ENCODE results near the gene FGFR3. TPM values are rescaled to one million over a fixed set of nuclear protein-coding genes. Genes with fewer than 3 reads are reported as not detected.

Gene FGFR3
- total and polyA plus RNA-seq, 9 of the 15 experiments (the other 6 are each of a cell fraction or from before 2014, with no cell fraction given), result 1.2 to 60.4 (median 12.7) TPM

DNA sequence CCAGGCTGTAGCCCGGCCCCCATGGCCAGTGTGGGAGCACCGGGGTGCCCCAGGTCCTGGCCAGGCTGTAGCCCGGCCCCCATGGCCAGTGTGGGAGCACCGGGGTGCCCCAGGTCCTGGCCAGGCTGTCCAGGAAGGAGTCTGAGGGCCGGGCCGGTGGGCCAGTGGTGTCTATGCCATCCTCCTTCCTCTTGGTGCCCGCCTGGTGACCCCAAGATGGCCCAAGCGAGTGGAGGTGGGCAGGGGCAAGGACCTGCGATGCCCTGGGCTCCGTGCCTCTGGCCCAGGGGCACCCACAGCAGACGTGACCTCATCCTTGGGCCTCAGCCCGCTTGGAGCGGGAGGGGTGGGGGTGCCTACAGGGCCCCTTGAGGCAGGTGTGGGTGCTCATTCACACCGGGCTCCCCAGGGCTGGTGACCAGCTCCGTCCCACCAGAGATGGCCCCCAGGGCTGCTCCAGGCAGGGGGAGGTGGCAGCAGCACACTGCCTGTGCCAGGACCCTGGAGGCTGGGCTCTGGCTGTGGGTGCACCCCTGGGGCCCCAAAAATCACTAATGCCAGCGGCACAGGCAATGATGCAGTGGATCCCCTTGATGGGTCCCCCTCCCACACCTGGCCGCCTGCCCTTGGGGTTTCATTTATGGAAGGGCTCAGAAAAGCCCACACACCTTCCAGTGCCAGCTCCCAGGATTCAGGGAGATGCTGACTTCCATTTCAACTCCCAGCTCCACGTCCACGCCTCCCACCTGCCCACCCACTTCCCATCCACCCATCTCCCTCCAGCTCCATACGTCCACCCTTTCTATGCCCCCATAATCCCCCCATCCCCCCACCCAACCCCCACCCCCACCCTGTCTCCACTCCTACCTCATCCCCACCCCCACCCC is 36.0 kb upstream of the FGFR3 start:
- intact Hi-C loops (cut with micrococcal nuclease) (no loop called here), in situ Hi-C loops (cut with MboI) (no loop called here)
- no TSS peak for BruUV-seq (replicated peaks)
- no peak overlapping the region for H3K4me3 ChIP-seq
- H3K79me2 ChIP-seq (ENCODE audit: control insufficient read depth, insufficient read depth, low read length), result no peaks in the 10 kb centered on the region
- no peak overlapping the region for H2AFZ ChIP-seq (ENCODE audit: low read depth, low read length)
- H3K27me3 ChIP-seq (ENCODE audit: control insufficient read depth in 2 of 2, insufficient read depth in 2 of 2, low read length in 2 of 2), result no peaks in the 10 kb centered on the region
- H4K20me1 ChIP-seq (replicated peaks; ENCODE audit: control insufficient read depth, insufficient read depth, low read length), result no peaks in the 10 kb centered on the region
- peaks cover 5% of the 10 kb centered on the region for H3K9me1 ChIP-seq (ENCODE audit: control insufficient read depth, insufficient read depth, low read length)
- POLR2A ChIA-PET, result interaction anchor here (1.0 to 1.2 kb wide), 2 partner anchors 9 to 202 kb away, joined by 3 read pairs; no protein-coding TSS in a partner anchor
- no peaks in the 10 kb centered on the region for H3K9me3 ChIP-seq (replicated peaks; ENCODE audit: control insufficient read depth, insufficient read depth, low read depth, low read length)
- TF ChIP-seq MTA3 (IDR thresholded peaks at IDR 0.05; ENCODE audit: borderline replicate concordance), result no peak
- TF ChIP-seq PCBP1 (IDR thresholded peaks at IDR 0.05; ENCODE audit: low read depth, low read length, poor library complexity, severe bottlenecking), result peak; percentile 13
- no peak for TF ChIP-seq ZNF766 (CRISPR knock-in tag; conservative IDR thresholded peaks at IDR 0.05)
- peak; percentile 66; the same call in 1 of the 2 replicates for TF ChIP-seq ZNF263 (CRISPR knock-in tag; IDR thresholded peaks at IDR 0.05; ENCODE audit: borderline replicate concordance)
- ATAC-seq (no peak), DNase-seq (ENCODE audit: extremely low read depth in 1 of 4, low spot score in 3 of 4) (no peak), FAIRE-seq (no peak)
- peaks cover 22 to 97% of the 10 kb centered on the region in 2 experiments for H3K4me1 ChIP-seq (replicated peaks in 1 of 2; ENCODE audit: control insufficient read depth in 2 of 2, insufficient read depth in 2 of 2, low read length in 2 of 2)
- H3K9ac ChIP-seq (ENCODE audit: insufficient read depth in 1 of 2, low read depth in 2 of 2, low read length in 2 of 2), result peak overlapping the region in 1 of 2 experiments; percentile 58; a peak in 2 of 4 replicates
- 31% methylated on average over 14 of the region's 20 CpGs for WGBS (ENCODE audit: insufficient coverage, low coverage, missing lambda C conversion rate)
- no peak overlapping the region for H3K4me2 ChIP-seq (ENCODE audit: insufficient read depth, low read length)
- CTCF ChIA-PET (ENCODE audit: low intra/inter-chr PET ratio), result no interaction called here
- H3K27ac ChIP-seq (ENCODE audit: extremely low read depth, low read depth, low read length), result no peak overlapping the region
- H3K36me3 ChIP-seq (ENCODE audit: control insufficient read depth, insufficient read depth, low read length), result no peaks in the 10 kb centered on the region
